PC-9 (cell line): ENCODE measurements around the gene FAM168A. TPM values are rescaled to one million over a fixed set of nuclear protein-coding genes. Genes with fewer than 3 reads are reported as not detected.
"Not testable (repeated sequence)": the region's sequence is repeated elsewhere in the genome, so short reads cannot be mapped to it uniquely, and the experiment has no call there.

Experiments
- BruUV-seq: library from RNA; stranded (reverse); fragments of 400-500 nt; replicated peaks from 2 replicates; lab custom pipeline; 2021; lab: Mats Ljungman, UMichigan
- CTCF ChIA-PET: fragments of 300-600 bp; sonication (Branson Sonifier 250); formaldehyde crosslinking; loops from one replicate; lab custom pipeline; 2022; ENCODE audit warnings: antibody characterized with exemption; lab: Charles Lee
- POLR2A ChIA-PET: fragments of 300-600 bp; sonication (Branson Sonifier 250); formaldehyde crosslinking; loops from one replicate; lab custom pipeline; 2022; ENCODE audit warnings: antibody characterized with exemption; ENCODE audit not compliant: unreplicated experiment; lab: Charles Lee
- DNase-seq, 2 experiments: peaks; one replicate each; pipeline versions ENCODE4 v3.0.0 to v3.0.0-alpha.2; 2015 to 2022; ENCODE audit warnings: mixed read lengths in 1 of 2
- H2AFZ ChIP-seq: fragments of 200-600 bp; sonication (generic); 2 replicates; pipeline ENCODE4 v1.8.1; 2017; ENCODE audit warnings: antibody characterized with exemption
- H3F3A ChIP-seq: fragments of 200-600 bp; sonication (generic); 2 replicates; pipeline ENCODE4 v1.8.1; 2017; ENCODE audit warnings: antibody characterized with exemption, mild to moderate bottlenecking, low read depth; ENCODE audit not compliant: insufficient read depth
- H3K27ac ChIP-seq: fragments of 200-600 bp; sonication (generic); 2 replicates; pipeline ENCODE4 v1.6.1; 2016; ENCODE audit warnings: mixed run types
- H3K27me3 ChIP-seq: fragments of 200-600 bp; sonication (generic); 2 replicates; pipeline ENCODE4 v1.6.1; 2016; ENCODE audit warnings: low read depth, mixed run types; ENCODE audit not compliant: insufficient read depth
- H3K36me3 ChIP-seq: fragments of 200-600 bp; sonication (generic); 2 replicates; pipeline ENCODE4 v1.6.1; 2016; ENCODE audit warnings: low read depth, mixed run types
- H3K4me1 ChIP-seq: fragments of 200-600 bp; sonication (generic); replicated peaks from 2 replicates; pipeline ENCODE4 v1.6.1; 2016; ENCODE audit warnings: mixed run types; ENCODE audit not compliant: insufficient read depth
- H3K4me2 ChIP-seq: fragments of 200-600 bp; sonication (generic); 2 replicates; pipeline ENCODE4 v1.6.1; 2017; ENCODE audit warnings: mixed run types
- H3K4me3 ChIP-seq: fragments of 200-600 bp; sonication (generic); 2 replicates; pipeline ENCODE4 v1.6.1; 2016; ENCODE audit warnings: mixed run types
- H3K79me2 ChIP-seq: fragments of 200-600 bp; sonication (generic); 2 replicates; pipeline ENCODE4 v1.6.1; 2017; ENCODE audit warnings: low read depth, mixed run types
- H3K9me2 ChIP-seq: fragments of 200-600 bp; sonication (generic); 2 replicates; pipeline ENCODE4 v1.8.1; 2017; ENCODE audit warnings: mild to moderate bottlenecking; ENCODE audit not compliant: insufficient read depth
- H3K9me3 ChIP-seq: fragments of 200-600 bp; sonication (generic); 2 replicates; pipeline ENCODE4 v1.8.1; 2016; ENCODE audit warnings: low read depth; ENCODE audit not compliant: insufficient read depth
- H4K20me1 ChIP-seq: fragments of 200-600 bp; sonication (generic); 2 replicates; pipeline ENCODE4 v1.8.1; 2017; ENCODE audit not compliant: insufficient read depth
- EZH2 ChIP-seq: fragments of 200-600 bp; sonication (generic); IDR thresholded peaks from 2 replicates; pipeline ENCODE4 v1.8.0; 2017; ENCODE audit warnings: antibody characterized with exemption, low read depth
- intact Hi-C: fragments of 100-400 bp; cut with micrococcal nuclease; formaldehyde crosslinking; loops from one replicate; pipeline ENCODE4 v1.10.0; 2022; ENCODE audit not compliant: unreplicated experiment
- total RNA-seq: library from RNA; stranded (reverse); gene quantifications from 2 replicates; pipeline ENCODE4 v1.2.3, GENCODE V29; 2021
- TF ChIP-seq, protein P1 (sequence below): fragments of 200-600 bp; sonication (generic); conservative IDR thresholded peaks from 2 replicates; pipeline ENCODE4 v1.6.1; 2017; ENCODE audit warnings: mixed run types, antibody characterized with exemption, mild to moderate bottlenecking, moderate library complexity

FAM168A gene
- total RNA-seq, 1 experiment from 2014 or later = 51.2 TPM

DNA sequence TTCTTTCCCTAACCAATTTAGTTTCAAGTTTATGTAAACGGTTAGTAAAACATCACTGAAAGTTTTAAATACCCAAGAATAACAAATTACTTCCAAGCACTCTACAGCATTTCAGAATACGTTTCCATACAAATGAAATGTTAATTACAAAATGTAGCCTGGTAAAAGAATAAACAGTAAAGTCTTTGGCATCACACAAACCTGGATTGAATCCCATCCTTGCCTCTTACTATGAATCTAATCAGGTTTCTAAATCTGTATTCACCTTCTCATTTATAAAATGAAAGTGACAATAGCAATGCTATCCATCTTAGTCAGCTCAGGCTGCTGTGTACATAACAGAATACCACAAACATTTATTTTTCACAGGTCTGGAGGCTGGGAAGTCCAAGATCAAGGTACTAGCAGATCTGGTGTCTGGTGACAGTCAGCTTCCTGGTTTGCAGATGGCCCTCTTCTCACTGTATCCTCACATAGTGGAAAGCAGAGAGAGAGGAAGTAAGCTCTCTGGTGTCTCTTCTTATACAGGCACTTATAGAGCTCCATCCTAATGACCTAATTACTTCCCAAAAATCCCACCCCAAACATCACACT, 19.2 kb downstream of the FAM168A start:
- TF ChIP-seq, protein P1, sequence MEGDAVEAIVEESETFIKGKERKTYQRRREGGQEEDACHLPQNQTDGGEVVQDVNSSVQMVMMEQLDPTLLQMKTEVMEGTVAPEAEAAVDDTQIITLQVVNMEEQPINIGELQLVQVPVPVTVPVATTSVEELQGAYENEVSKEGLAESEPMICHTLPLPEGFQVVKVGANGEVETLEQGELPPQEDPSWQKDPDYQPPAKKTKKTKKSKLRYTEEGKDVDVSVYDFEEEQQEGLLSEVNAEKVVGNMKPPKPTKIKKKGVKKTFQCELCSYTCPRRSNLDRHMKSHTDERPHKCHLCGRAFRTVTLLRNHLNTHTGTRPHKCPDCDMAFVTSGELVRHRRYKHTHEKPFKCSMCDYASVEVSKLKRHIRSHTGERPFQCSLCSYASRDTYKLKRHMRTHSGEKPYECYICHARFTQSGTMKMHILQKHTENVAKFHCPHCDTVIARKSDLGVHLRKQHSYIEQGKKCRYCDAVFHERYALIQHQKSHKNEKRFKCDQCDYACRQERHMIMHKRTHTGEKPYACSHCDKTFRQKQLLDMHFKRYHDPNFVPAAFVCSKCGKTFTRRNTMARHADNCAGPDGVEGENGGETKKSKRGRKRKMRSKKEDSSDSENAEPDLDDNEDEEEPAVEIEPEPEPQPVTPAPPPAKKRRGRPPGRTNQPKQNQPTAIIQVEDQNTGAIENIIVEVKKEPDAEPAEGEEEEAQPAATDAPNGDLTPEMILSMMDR = no peak
- no peak for TF ChIP-seq EZH2
- no peaks in the 10 kb centered on the region for H3F3A ChIP-seq
- H2AFZ ChIP-seq = no peak overlapping the region
- no peaks in the 10 kb centered on the region for H3K79me2 ChIP-seq
- H3K9me2 ChIP-seq = no peaks in the 10 kb centered on the region
- no peak overlapping the region for H3K4me2 ChIP-seq
- no peak overlapping the region for H3K27ac ChIP-seq
- CTCF ChIA-PET = no interaction called here
- H3K4me3 ChIP-seq = no peak overlapping the region
- no TSS peak for BruUV-seq
- H3K27me3 ChIP-seq = no peaks in the 10 kb centered on the region
- peak; percentile 21 to 63 for DNase-seq
- H4K20me1 ChIP-seq = no peaks in the 10 kb centered on the region
- H3K9me3 ChIP-seq = no peaks in the 10 kb centered on the region; the same call in 1 of the 2 replicates
- H3K4me1 ChIP-seq = no peaks in the 10 kb centered on the region
- H3K36me3 ChIP-seq = no peaks in the 10 kb centered on the region
- POLR2A ChIA-PET = interaction anchor here (0.6 kb wide), 1 partner anchor 516 kb away, joined by 5 read pairs; no protein-coding TSS in a partner anchor
- intact Hi-C loops = no loop called here

DNA sequence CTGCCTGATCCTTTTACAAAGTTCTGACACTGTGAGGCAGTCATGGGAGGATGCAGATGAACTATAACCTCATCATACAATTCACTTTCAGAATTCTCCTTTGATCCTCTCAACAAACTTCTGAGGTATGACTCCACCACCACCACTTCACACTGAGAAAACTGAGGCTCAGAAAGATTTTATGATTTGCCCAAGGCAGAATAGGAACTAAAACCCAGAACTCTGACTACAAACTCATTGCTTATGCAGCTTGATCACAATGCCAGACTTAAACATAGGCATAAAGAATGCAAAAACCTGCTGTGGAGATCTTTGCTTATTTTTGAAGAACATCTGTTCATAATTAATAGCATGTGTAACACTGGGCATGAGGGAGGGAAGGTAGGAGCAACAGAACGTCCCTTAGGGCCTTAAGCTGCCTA, 20.4 kb downstream of the FAM168A start:
- no peak overlapping the region for H3K4me2 ChIP-seq
- ChIA-PET CTCF (no interaction called here), POLR2A (interaction anchor here (0.6 kb wide), 1 partner anchor 856 kb away, joined by 3 read pairs; no protein-coding TSS in a partner anchor)
- no peak for DNase-seq
- no peaks in the 10 kb centered on the region; the same call in 1 of the 2 replicates for H3K9me3 ChIP-seq
- H3K27me3 ChIP-seq = no peaks in the 10 kb centered on the region
- no peaks in the 10 kb centered on the region for H3K4me1 ChIP-seq
- no TSS peak for BruUV-seq
- no peak for TF ChIP-seq EZH2
- H3K27ac ChIP-seq = no peak overlapping the region
- no peaks in the 10 kb centered on the region for H3K36me3 ChIP-seq
- H4K20me1 ChIP-seq = no peaks in the 10 kb centered on the region
- H3K4me3 ChIP-seq = no peak overlapping the region
- no peaks in the 10 kb centered on the region for H3K79me2 ChIP-seq
- H2AFZ ChIP-seq = no peak overlapping the region
- intact Hi-C loops = no loop called here
- no peaks in the 10 kb centered on the region for H3K9me2 ChIP-seq
- no peaks in the 10 kb centered on the region for H3F3A ChIP-seq

DNA sequence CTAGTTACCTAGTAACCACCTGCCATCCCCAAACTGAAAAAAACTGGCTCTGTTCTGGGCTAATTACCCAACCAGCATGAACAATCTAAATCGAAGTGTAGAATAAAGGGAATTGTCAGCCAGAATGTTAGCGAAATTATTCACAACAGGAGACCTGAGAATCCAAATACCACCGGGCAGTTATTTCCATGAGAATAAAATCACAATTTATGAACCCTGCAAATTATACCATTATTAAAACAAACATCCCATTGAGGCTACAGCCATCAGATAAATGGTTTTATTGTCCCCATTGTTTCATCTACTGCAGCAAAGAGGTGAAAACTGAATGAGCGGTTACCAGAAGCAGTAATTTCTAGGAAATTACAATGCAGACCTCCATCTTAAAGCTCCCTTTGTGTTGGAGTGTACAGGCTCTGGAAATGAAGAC, 21.7 kb downstream of the FAM168A start:
- Histone ChIP-seq H3K79me2 (no peaks in the 10 kb centered on the region), H3K4me1 (no peaks in the 10 kb centered on the region), H3F3A (no peaks in the 10 kb centered on the region), H3K4me2 (no peak overlapping the region), H3K36me3 (no peaks in the 10 kb centered on the region), H3K9me3 (no peaks in the 10 kb centered on the region; the same call in 1 of the 2 replicates), H3K4me3 (no peak overlapping the region), H2AFZ (no peak overlapping the region), H3K27ac (no peak overlapping the region), H3K27me3 (no peaks in the 10 kb centered on the region), H4K20me1 (no peaks in the 10 kb centered on the region), H3K9me2 (no peaks in the 10 kb centered on the region)
- intact Hi-C loops = no loop called here
- TF ChIP-seq, protein P1 = no peak
- TF ChIP-seq EZH2 = no peak
- ChIA-PET POLR2A (no interaction called here), CTCF (no interaction called here)
- DNase-seq = no peak
- no TSS peak for BruUV-seq

DNA sequence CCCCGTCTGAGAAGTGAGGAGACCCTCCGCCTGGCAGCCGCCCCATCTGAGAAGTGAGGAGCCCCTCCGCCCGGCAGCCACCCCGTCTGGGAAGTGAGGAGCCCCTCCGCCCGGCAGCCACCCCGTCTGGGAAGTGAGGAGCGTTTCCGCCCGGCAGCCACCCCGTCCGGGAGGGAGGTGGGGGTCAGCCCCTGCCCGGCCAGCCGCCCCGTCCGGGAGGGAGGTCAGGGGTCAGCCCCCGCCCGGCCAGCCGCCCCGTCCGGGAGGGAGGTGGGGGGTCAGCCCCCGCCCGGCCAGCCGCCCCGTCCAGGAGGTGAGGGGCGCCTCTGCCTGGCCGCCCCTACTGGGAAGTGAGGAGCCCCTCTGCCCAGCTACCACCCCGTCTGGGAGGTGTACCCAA, 25.9 kb downstream of the FAM168A start:
- H3K9me2 ChIP-seq, H3K36me3 ChIP-seq, H3K79me2 ChIP-seq, BruUV-seq, intact Hi-C loops, DNase-seq, H4K20me1 ChIP-seq, H3K4me2 ChIP-seq, CTCF ChIA-PET, H3K9me3 ChIP-seq, H3K27me3 ChIP-seq, H3K4me3 ChIP-seq, H3K4me1 ChIP-seq, H2AFZ ChIP-seq, H3K27ac ChIP-seq, POLR2A ChIA-PET, H3F3A ChIP-seq: not testable (repeated sequence)
